K562 (cell line): Measurements from ENCODE around the gene WASF2. TPM values are rescaled to one million over a fixed set of nuclear protein-coding genes. Genes with fewer than 3 reads are reported as not detected.

Source experiments
- CXXC5 ChIP-seq: fragments of 250-450 bp; sonication (Bioruptor Pico); IDR thresholded peaks from 2 replicates; pipeline ENCODE4 v1.8.0; 2022; ENCODE audit warnings: inconsistent platforms, mild to moderate bottlenecking, moderate library complexity
- GABPA ChIP-seq: fragments of 200-800 bp; sonication (Bioruptor generic); conservative IDR thresholded peaks from 2 replicates; pipeline ENCODE4 v1.6.1; 2016; ENCODE audit warnings: low read depth, missing genetic modification characterization, missing compliant biosample characterization
- KAT8 ChIP-seq: fragments of 450-650 bp; IDR thresholded peaks from 2 replicates; pipeline ENCODE4 v1.6.1; 2016; ENCODE audit warnings: low read depth, mild to moderate bottlenecking
- MEF2D ChIP-seq: conservative IDR thresholded peaks from 2 replicates; pipeline ENCODE4 v1.6.1; 2016; ENCODE audit warnings: low read depth, missing genetic modification characterization, missing compliant biosample characterization
- NKRF ChIP-seq: fragments of 450-650 bp; IDR thresholded peaks from 2 replicates; pipeline ENCODE4 v1.6.1; 2016; ENCODE audit warnings: borderline replicate concordance
- PKNOX1 ChIP-seq: fragments of 450-650 bp; IDR thresholded peaks from 2 replicates; pipeline ENCODE4 v1.6.1; 2016
- POLR2A ChIP-seq: fragments of 450-650 bp; conservative IDR thresholded peaks from 2 replicates; pipeline ENCODE4 v1.6.1; 2016
- PRDM10 ChIP-seq: fragments of 450-650 bp; IDR thresholded peaks from 2 replicates; pipeline ENCODE4 v1.6.1; 2018; ENCODE audit not compliant: partially characterized antibody
- SMC3 ChIP-seq: conservative IDR thresholded peaks from 2 replicates; pipeline ENCODE4 v1.6.1; 2011; ENCODE audit warnings: low read depth, low read length, improper control_type of control experiment; ENCODE audit not compliant: insufficient read depth
- TCF15 ChIP-seq: fragments of 250-450 bp; sonication (Bioruptor Pico); IDR thresholded peaks from 2 replicates; pipeline ENCODE4 v1.8.0; 2022; ENCODE audit warnings: moderate library complexity, mild to moderate bottlenecking, inconsistent platforms
- XRCC4 ChIP-seq: IDR thresholded peaks from one replicate; pipeline ENCODE4 v1.6.1; 2011; ENCODE audit not compliant: insufficient read depth, insufficient read length; ENCODE audit errors: extremely low read depth
- ZBED1 ChIP-seq: IDR thresholded peaks from 2 replicates; pipeline ENCODE4 v1.6.1; 2014
- ZNF444 ChIP-seq: fragments of 250-450 bp; sonication (Bioruptor Pico); IDR thresholded peaks from 2 replicates; pipeline ENCODE4 v1.4.0; 2020; ENCODE audit warnings: mild to moderate bottlenecking, moderate library complexity
- polyA plus RNA-seq, 8 experiments: library from polyadenylated mRNA; depleted of rRNA in 4 of 8; stranded (reverse) in 5 of 8; unstranded in 3 of 8; fragments of >200 nt; fragmentation: Nextera tagmentation in 2 of 8; fragmentation: Illumina TruSeq in 1 of 8; extraction: Ambion mirVana in 2 of 8; extraction: Trizol in 1 of 8; gene quantifications; 2 replicates each; pipeline versions ENCODE4 v1.2.1 to v1.2.3, GENCODE V29; 2011 to 2014; ENCODE audit warnings: inconsistent platforms in 1 of 8, missing spikeins in 1 of 8
- total RNA-seq, 7 experiments: library from RNA; depleted of rRNA in 6 of 7; stranded (reverse); fragments of >200 nt in 6 of 7; fragmentation: Illumina TruSeq in 2 of 7; extraction: Trizol in 2 of 7; gene quantifications; 2 replicates each; pipeline versions ENCODE4 v1.2.1 to v1.2.3, GENCODE V29; 2011 to 2021; ENCODE audit warnings: low replicate concordance in 1 of 7
- TF ChIP-seq, protein P1 (sequence below): fragments of 250-450 bp; sonication (Bioruptor Pico); IDR thresholded peaks from 2 replicates; pipeline ENCODE4 v1.4.0; 2020; ENCODE audit warnings: mild to moderate bottlenecking, moderate library complexity, borderline replicate concordance
- TF ChIP-seq, protein P2 (sequence below): fragments of 450-650 bp; conservative IDR thresholded peaks from 2 replicates; pipeline ENCODE4 v1.6.1; 2016; ENCODE audit warnings: missing genetic modification characterization, low read depth, mild to moderate bottlenecking, control low read depth, missing compliant biosample characterization

WASF2 gene
- total and polyA plus RNA-seq, 9 of the 15 experiments (the other 6 are each of a cell fraction or from before 2014, with no cell fraction given): 8.2 to 163 (median 31.2) TPM

DNA sequence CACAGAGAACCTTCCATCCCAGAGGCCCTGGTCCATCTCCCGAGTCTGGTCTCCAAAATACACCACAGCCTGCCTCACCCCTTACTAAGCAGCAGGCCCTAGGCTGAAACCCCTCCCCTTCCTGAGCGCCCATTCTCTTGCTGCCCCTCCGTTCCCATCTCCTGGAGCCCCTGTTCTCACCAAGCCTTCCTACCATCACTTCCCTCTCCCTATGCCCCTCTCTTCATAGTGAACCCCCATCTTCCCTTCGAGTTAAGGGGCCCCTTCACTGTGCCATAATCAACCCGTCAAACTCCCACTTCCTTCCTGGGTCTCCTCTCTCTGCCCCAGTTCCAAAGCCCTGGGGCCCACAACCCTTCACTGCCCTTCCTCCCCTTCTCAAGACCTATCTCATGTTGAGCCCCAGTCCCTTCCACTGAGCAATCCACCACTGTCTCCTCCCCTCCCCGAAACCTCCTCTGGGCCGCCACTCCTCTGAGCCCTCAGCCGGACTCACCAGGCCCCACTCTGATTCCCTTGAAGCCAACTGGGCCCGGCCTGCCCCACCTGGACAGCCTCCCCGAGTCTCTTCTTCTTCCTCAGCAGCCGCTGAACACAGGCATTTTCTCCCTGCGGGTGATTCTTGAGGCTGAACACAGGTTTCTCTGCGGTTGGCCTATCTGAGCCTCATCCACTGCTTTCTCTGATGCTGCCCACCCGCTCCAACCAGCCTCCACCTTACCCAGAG is 42.2 kb upstream of the WASF2 start (continued):
- TF ChIP-seq PKNOX1 (no peak), MEF2D (no peak), XRCC4 (no peak), TCF15 (CRISPR knock-in tag) (no peak), CXXC5 (no peak), SMC3 (no peak), ZNF444 (CRISPR knock-in tag) (no peak), ZBED1 (no peak), PRDM10 (no peak), NKRF (no peak), POLR2A (peak; percentile 56), KAT8 (no peak), GABPA (no peak)
- TF ChIP-seq, protein P1, sequence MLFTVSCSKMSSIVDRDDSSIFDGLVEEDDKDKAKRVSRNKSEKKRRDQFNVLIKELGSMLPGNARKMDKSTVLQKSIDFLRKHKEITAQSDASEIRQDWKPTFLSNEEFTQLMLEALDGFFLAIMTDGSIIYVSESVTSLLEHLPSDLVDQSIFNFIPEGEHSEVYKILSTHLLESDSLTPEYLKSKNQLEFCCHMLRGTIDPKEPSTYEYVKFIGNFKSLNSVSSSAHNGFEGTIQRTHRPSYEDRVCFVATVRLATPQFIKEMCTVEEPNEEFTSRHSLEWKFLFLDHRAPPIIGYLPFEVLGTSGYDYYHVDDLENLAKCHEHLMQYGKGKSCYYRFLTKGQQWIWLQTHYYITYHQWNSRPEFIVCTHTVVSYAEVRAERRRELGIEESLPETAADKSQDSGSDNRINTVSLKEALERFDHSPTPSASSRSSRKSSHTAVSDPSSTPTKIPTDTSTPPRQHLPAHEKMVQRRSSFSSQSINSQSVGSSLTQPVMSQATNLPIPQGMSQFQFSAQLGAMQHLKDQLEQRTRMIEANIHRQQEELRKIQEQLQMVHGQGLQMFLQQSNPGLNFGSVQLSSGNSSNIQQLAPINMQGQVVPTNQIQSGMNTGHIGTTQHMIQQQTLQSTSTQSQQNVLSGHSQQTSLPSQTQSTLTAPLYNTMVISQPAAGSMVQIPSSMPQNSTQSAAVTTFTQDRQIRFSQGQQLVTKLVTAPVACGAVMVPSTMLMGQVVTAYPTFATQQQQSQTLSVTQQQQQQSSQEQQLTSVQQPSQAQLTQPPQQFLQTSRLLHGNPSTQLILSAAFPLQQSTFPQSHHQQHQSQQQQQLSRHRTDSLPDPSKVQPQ (CRISPR knock-in tag): no peak
- TF ChIP-seq, protein P2, sequence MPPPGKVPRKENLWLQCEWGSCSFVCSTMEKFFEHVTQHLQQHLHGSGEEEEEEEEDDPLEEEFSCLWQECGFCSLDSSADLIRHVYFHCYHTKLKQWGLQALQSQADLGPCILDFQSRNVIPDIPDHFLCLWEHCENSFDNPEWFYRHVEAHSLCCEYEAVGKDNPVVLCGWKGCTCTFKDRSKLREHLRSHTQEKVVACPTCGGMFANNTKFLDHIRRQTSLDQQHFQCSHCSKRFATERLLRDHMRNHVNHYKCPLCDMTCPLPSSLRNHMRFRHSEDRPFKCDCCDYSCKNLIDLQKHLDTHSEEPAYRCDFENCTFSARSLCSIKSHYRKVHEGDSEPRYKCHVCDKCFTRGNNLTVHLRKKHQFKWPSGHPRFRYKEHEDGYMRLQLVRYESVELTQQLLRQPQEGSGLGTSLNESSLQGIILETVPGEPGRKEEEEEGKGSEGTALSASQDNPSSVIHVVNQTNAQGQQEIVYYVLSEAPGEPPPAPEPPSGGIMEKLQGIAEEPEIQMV (tag): no peak
